Thymus (tissue), 11 donors: ENCODE measurements around the gene TP53I13. TPM values are rescaled to one million over a fixed set of nuclear protein-coding genes. Genes with fewer than 3 reads are reported as not detected.
A peak's percentile ranks its signal among the peaks of the same experiment; 100 is the strongest.

Experiments used
- DNase-seq, 9 donors: peaks; one replicate each; pipeline ENCODE4 v3.0.0-alpha.2; 2013; ENCODE audit warnings: low spot score in 9 of 9, low read depth in 6 of 9, missing footprints in 1 of 9
- H3K27ac ChIP-seq, 2 donors: one replicate each; pipeline ENCODE4 v1.5.1; 2013; ENCODE audit warnings: control low read depth in 1 of 2, low read depth in 1 of 2, low read length in 1 of 2, mild to moderate bottlenecking in 1 of 2, moderate library complexity in 1 of 2
- H3K27me3 ChIP-seq, 2 donors: one replicate each; pipeline ENCODE4 v1.5.1; 2013; ENCODE audit warnings: low read length in 1 of 2; ENCODE audit not compliant: control insufficient read depth in 2 of 2, insufficient read depth in 1 of 2
- H3K36me3 ChIP-seq, 2 donors: one replicate each; pipeline ENCODE4 v1.5.1; 2013; ENCODE audit warnings: low read length in 1 of 2, mild to moderate bottlenecking in 1 of 2, moderate library complexity in 1 of 2; ENCODE audit not compliant: control insufficient read depth in 2 of 2, insufficient read depth in 2 of 2
- H3K4me1 ChIP-seq, 2 donors: one replicate each; pipeline ENCODE4 v1.5.1; 2013; ENCODE audit warnings: low read length in 2 of 2; ENCODE audit not compliant: control insufficient read depth in 2 of 2, insufficient read depth in 2 of 2
- H3K4me3 ChIP-seq, 2 donors: one replicate each; pipeline ENCODE4 v1.5.1; 2013; ENCODE audit warnings: low read length in 2 of 2, control low read depth in 1 of 2, mild to moderate bottlenecking in 1 of 2
- H3K9me3 ChIP-seq, 2 donors: one replicate each; pipeline ENCODE4 v1.5.1; 2013; ENCODE audit warnings: low read length in 1 of 2, mild to moderate bottlenecking in 1 of 2; ENCODE audit not compliant: control insufficient read depth in 2 of 2, insufficient read depth in 1 of 2
- WGBS: extraction: QIAGEN DNeasy Blood & Tissue Kit; methylation state at CpG from one replicate; pipeline ENCODE4 v1.1.7; 2013; 5-methylcytosine and 5-hydroxymethylcytosine counted together
- polyA plus RNA-seq: library from polyadenylated mRNA; stranded (reverse); fragments of 200-250 nt; gene quantifications from one replicate; pipeline ENCODE4 v1.2.3, GENCODE V29; 2013
- total RNA-seq: library from RNA; stranded (reverse); fragments of 120-200 nt; gene quantifications from one replicate; pipeline ENCODE4 v1.2.4, GENCODE V29; 2013
- donor health status: healthy.

The TP53I13 gene
- total and polyA plus RNA-seq, 2 donors: 22.7 to 98.2 TPM

DNA sequence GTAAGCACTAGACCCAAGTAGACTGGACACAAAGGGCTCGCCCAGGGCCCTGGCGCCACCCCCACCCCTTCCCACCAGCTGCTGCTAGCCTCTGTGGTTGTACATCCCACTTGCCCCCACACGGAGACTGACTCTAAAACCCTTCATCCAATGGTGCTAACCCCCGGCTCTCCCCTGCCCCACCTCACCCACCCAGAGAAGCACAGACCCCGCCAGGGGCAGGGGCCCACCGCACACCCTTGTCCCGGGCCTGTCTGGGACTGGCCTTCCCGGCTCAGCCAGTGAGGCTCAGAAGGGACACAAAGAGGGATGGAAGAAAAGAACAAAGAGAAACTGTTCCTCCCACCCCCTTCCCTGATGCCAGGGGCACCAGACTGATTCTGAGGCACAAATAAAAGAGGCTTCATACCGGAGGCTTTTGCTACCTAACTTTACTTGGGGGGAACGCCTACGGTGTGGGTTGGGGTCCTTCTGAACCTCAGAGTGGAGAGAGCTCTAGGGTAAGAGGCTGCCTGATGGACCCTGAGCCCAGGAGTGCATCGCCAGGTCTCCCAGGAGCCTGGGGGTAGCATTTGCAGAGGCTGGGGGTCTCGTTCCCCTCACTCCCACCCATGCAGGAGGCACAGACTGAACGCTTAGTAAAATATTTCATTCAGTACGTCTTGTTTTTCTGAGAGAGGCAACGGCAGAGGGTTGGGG, 46.0 kb downstream of the TP53I13 start:
- peaks cover 43 to 61% of the 10 kb centered on the region in 2 donors for H3K4me1 ChIP-seq
- peak overlapping the region in 1 of 2 donors; percentile 26 for H3K27ac ChIP-seq
- 60% methylated on average over 16 of the region's 16 CpGs for WGBS
- peaks cover 25 to 84% of the 10 kb centered on the region in 2 donors for H3K27me3 ChIP-seq
- H3K4me3 ChIP-seq: peak overlapping the region in 1 of 2 donors; percentile 53
- no peaks in the 10 kb centered on the region for H3K36me3 ChIP-seq
- DNase-seq: no peak
- H3K9me3 ChIP-seq: peaks cover 0 to 16% of the 10 kb centered on the region in 2 donors

- peak in 2 of 9 donors; percentile 26 to 68 for DNase-seq
- H3K36me3 ChIP-seq: no peaks in the 10 kb centered on the region
- H3K9me3 ChIP-seq: peaks cover 0 to 16% of the 10 kb centered on the region in 2 donors
- H3K4me1 ChIP-seq: peaks cover 43 to 61% of the 10 kb centered on the region in 2 donors
- H3K4me3 ChIP-seq: peak overlapping the region; percentile 8 to 53
- peaks cover 25 to 87% of the 10 kb centered on the region in 2 donors for H3K27me3 ChIP-seq
- WGBS: 2% methylated on average over 15 of the region's 15 CpGs
- H3K27ac ChIP-seq: no peak overlapping the region
Measured at GRCh38 chr17:29615048-29615385, 46.5 kb downstream of the TP53I13 start.

GRCh38 chr17:29615492-29616299, 47.2 kb downstream of the TP53I13 start:
- H3K36me3 ChIP-seq: no peaks in the 10 kb centered on the region
- peak overlapping the region; percentile 37 to 53 for H3K4me3 ChIP-seq
- peak in 5 of 9 donors; percentile 72 to 90 (median 83) for DNase-seq
- 2% methylated on average over 74 of the region's 74 CpGs for WGBS
- peaks cover 0 to 16% of the 10 kb centered on the region in 2 donors for H3K9me3 ChIP-seq
- H3K27me3 ChIP-seq: peaks cover 25 to 90% of the 10 kb centered on the region in 2 donors
- H3K4me1 ChIP-seq: peaks cover 43 to 61% of the 10 kb centered on the region in 2 donors
- H3K27ac ChIP-seq: no peak overlapping the region

DNA sequence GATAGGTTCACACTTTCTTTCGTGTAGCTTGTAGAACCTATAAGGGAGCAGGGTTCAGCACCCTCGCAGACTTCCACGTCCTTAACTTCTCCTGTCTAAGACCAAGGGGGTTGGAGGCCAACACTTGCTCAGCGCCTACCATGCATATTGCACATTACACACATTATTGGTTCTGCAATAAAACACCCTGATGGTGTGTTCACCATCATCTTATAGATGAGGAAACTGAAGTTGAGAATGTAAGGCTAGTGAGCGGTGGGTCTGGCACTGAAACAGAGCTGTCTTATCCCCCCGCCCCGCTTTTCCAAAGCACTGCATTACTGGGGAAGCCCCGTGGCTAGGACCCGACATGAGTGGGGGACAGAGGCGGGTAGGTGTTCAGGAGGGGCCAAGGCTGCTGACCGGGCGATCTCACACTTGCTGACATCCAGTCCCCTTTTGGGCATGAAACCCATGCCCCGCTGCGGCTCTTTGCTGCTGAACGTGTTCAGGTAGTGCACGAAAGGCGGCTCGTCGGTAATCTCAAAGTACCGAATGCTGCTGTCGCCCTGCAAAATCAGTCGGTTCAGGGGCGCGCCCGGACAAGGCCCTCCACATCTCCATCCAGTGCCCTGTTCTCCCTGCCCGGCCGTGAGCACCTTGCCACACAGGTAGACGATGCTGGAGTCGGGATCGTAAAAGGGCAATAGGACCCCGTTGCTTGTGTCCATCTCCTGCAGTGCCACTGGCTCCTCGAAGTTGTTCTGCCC, 48.0 kb downstream of the TP53I13 start:
- no peak for DNase-seq
- Histone ChIP-seq H3K4me3 (peak overlapping the region; percentile 37 to 53), H3K9me3 (peaks cover 0 to 16% of the 10 kb centered on the region in 2 donors), H3K27ac (no peak overlapping the region), H3K4me1 (peaks cover 43 to 61% of the 10 kb centered on the region in 2 donors), H3K36me3 (no peaks in the 10 kb centered on the region), H3K27me3 (peaks cover 25 to 89% of the 10 kb centered on the region in 2 donors)
- 14% methylated on average over 32 of the region's 32 CpGs for WGBS

DNA sequence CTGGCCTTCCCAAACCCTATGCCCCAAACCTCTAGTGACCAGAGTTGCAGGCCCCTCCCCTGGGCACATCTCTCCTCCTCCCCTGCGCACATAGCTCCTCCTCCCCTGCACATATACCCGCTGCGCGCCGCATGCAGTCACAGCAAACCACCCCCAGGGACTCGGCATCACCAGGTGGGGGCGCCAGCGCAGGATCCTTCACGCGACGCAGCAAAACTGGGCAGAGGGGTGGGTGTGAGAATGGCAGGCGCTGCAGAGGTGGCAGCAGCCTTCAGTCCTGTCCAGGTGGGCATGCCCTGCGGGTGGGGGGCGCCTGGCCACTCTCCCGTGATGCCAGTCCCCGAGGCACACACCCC, 48.6 kb downstream of the TP53I13 start:
- H3K9me3 ChIP-seq: peaks cover 0 to 16% of the 10 kb centered on the region in 2 donors
- H3K36me3 ChIP-seq: no peaks in the 10 kb centered on the region
- peak overlapping the region; percentile 53 to 54 for H3K4me3 ChIP-seq
- peak; percentile 75 to 95 (median 88) for DNase-seq
- H3K27ac ChIP-seq: no peak overlapping the region
- WGBS: 1% methylated on average over 16 of the region's 16 CpGs
- H3K4me1 ChIP-seq: peaks cover 45 to 64% of the 10 kb centered on the region in 2 donors
- H3K27me3 ChIP-seq: peaks cover 25 to 89% of the 10 kb centered on the region in 2 donors

DNA sequence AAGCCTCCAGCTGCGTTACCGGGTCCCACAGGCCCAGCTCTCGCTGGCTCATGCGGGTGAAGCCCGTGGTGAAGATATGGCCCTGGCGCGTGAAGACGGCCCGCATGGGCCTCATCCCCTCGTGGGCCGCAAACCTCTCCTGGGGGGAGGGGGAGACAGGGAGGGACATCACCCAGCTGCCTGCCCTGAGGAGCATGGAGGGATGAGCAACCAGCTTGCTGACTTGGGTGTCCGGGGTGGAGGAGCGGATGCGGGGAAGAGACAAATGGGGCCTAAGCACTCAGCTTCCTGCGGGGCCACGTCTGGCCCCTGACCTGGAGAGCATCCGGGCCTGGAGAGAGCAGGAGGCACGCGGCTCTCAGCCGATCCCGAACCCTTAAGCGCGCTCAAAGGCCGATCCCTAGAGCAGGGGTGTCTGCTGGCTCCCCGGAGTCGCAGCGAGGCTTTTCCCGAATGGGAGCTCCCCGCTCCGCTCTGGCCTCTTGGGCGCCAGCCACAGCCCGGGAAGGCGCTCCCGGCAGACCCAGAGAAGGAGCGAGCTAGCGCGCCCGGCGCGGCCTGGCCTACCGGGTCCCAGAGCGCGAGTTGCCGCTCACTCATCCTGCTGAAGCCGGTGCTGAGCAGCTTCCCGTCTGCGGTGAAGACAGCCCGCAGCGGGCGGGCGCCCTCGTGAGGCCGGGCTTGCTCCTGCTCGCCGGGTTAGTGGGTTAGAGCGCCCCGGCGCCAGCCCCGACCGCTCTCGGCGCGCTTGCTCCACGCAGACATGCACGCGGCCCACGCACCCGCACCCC, 49.2 kb downstream of the TP53I13 start:
- DNase-seq: peak; percentile 67 to 92 (median 83)
- Histone ChIP-seq H3K4me1 (peaks cover 50 to 68% of the 10 kb centered on the region in 2 donors), H3K27me3 (peaks cover 25 to 89% of the 10 kb centered on the region in 2 donors), H3K36me3 (no peaks in the 10 kb centered on the region), H3K9me3 (peaks cover 0 to 15% of the 10 kb centered on the region in 2 donors), H3K27ac (peak overlapping the region; percentile 0 to 59), H3K4me3 (peak overlapping the region; percentile 53 to 54)
- 3% methylated on average over 68 of the region's 68 CpGs for WGBS

GRCh38 chr17:29618272-29619065, 50.0 kb downstream of the TP53I13 start:
- no peak for DNase-seq
- Histone ChIP-seq H3K9me3 (peaks cover 0 to 12% of the 10 kb centered on the region in 2 donors), H3K4me1 (peaks cover 56 to 71% of the 10 kb centered on the region in 2 donors), H3K4me3 (peak overlapping the region in 1 of 2 donors; percentile 7), H3K27ac (no peak overlapping the region), H3K27me3 (peaks cover 25 to 88% of the 10 kb centered on the region in 2 donors), H3K36me3 (no peaks in the 10 kb centered on the region)
- 48% methylated on average over 22 of the region's 22 CpGs for WGBS

DNA sequence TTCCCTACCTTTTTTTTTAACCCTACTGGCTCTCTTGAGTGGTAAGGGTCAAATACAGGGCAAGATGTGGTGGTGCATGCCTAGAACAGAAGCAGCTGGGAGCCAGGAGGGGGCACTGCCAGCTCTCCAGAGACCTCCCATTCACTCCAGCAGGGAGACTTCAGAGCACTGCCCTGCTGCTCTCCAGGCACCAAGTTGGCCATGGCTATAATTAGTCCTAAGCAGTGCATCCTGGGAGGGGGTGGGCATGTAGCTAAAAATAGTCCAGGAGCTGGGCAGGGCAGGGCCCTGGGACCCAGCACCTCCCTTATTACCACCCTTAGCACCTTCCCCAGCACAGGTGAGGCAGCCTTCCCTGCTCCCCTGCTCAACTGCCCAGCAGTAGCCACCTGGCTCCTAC, 50.8 kb downstream of the TP53I13 start:
- H3K27me3 ChIP-seq: peaks cover 23 to 80% of the 10 kb centered on the region in 2 donors
- peaks cover 0 to 12% of the 10 kb centered on the region in 2 donors for H3K9me3 ChIP-seq
- H3K36me3 ChIP-seq: no peaks in the 10 kb centered on the region
- H3K4me1 ChIP-seq: peaks cover 49 to 69% of the 10 kb centered on the region in 2 donors
- no peak overlapping the region for H3K27ac ChIP-seq
- no peak for DNase-seq
- no peak overlapping the region for H3K4me3 ChIP-seq
